GOT3 (cell line): ENCODE data around the gene LRRC15.

Source experiments
- DNase-seq: peaks from one replicate; lab custom pipeline; 2025; ENCODE audit warnings: mixed read lengths; lab: John Stamatoyannopoulos, UW

LRRC15 gene

GRCh38 chr3:194315088-194315964, 54.2 kb downstream of the LRRC15 start:
- peak; percentile 85 for DNase-seq

- DNase-seq: no peak
Observed at GRCh38 chr3:194314388-194315068, 55.0 kb downstream of the LRRC15 start.

- DNase-seq: no peak
Observed at GRCh38 chr3:194313560-194314387, 55.8 kb downstream of the LRRC15 start.

GRCh38 chr3:194312743-194313281, 56.7 kb downstream of the LRRC15 start:
- DNase-seq: no peak

GRCh38 chr3:194312186-194312742, 57.3 kb downstream of the LRRC15 start:
- DNase-seq: no peak

GRCh38 chr3:194311000-194311399, 58.5 kb downstream of the LRRC15 start:
- no peak for DNase-seq

- no peak for DNase-seq
Observed at GRCh38 chr3:194310060-194310835, 59.3 kb downstream of the LRRC15 start.

- DNase-seq: no peak
Observed at GRCh38 chr3:194308601-194309449, 60.7 kb downstream of the LRRC15 start.

GRCh38 chr3:194307849-194308248, 61.7 kb downstream of the LRRC15 start:
- DNase-seq: no peak

- no peak for DNase-seq
Observed at GRCh38 chr3:194306771-194307640, 62.5 kb downstream of the LRRC15 start.

GRCh38 chr3:194306109-194306686, 63.3 kb downstream of the LRRC15 start:
- no peak for DNase-seq

- no peak for DNase-seq
Observed at GRCh38 chr3:194305356-194306108, 64.0 kb downstream of the LRRC15 start.
